Prostate gland (tissue), 2 donors: Measurements from ENCODE around the gene COL24A1. TPM values are rescaled to one million over a fixed set of nuclear protein-coding genes. Genes with fewer than 3 reads are reported as not detected.

Experiments used
- DNase-seq: peaks from one replicate; pipeline ENCODE4 v3.0.0-alpha.2; 2019; ENCODE audit warnings: low spot score
- H3K27ac ChIP-seq, 2 donors: fragments of 200-600 bp; sonication (generic); 2 replicates each; pipeline ENCODE4 v1.5.1; 2017 to 2019
- H3K27me3 ChIP-seq: fragments of 200-600 bp; sonication (generic); replicated peaks from 2 replicates; pipeline ENCODE4 v1.5.1; 2019; ENCODE audit not compliant: insufficient read depth
- H3K36me3 ChIP-seq, 2 donors: fragments of 200-600 bp; sonication (generic); 1 replicate in 1 of 2; 2 replicates in 1 of 2; pipeline versions ENCODE4 v1.5.1 to v1.8.1; 2017 to 2019
- H3K4me1 ChIP-seq: fragments of 200-600 bp; sonication (generic); replicated peaks from 2 replicates; pipeline ENCODE4 v1.5.1; 2019
- H3K4me3 ChIP-seq, 2 donors: fragments of 200-600 bp; sonication (generic); 2 replicates each; pipeline ENCODE4 v1.5.1; 2017 to 2019
- H3K9me3 ChIP-seq: fragments of 200-600 bp; sonication (generic); 2 replicates; pipeline ENCODE4 v1.5.1; 2017
- CTCF ChIP-seq, 4 experiments: fragments of 200-600 bp in 2 of 4; fragments of 450-650 bp in 2 of 4; sonication (generic) in 2 of 4; IDR thresholded peaks; 1 replicate in 3 of 4; 2 replicates in 1 of 4; pipeline ENCODE4 v1.5.1; 2016 to 2019; ENCODE audit warnings: antibody characterized with exemption in 4 of 4, mild to moderate bottlenecking in 2 of 4, moderate library complexity in 2 of 4
- POLR2A ChIP-seq: fragments of 450-650 bp; IDR thresholded peaks from one replicate; pipeline ENCODE4 v1.6.1; 2016; ENCODE audit warnings: antibody characterized with exemption, mild to moderate bottlenecking
- POLR2AphosphoS5 ChIP-seq: sonication (generic); formaldehyde crosslinking; IDR thresholded peaks from one replicate; pipeline ENCODE4 v1.6.1; 2017; ENCODE audit warnings: antibody characterized with exemption
- WGBS: methylation state at CpG from one replicate; pipeline ENCODE4 v1.1.5; 2018; 5-methylcytosine and 5-hydroxymethylcytosine counted together
- intact Hi-C: fragments of 100-400 bp; cut with DNase I; formaldehyde crosslinking; loops from one replicate; pipeline ENCODE4 v1.14.2; 2022
- total RNA-seq, 2 donors: library from RNA; depleted of rRNA; stranded (reverse); fragments of >200 nt; gene quantifications; one replicate each; pipeline ENCODE4 v1.1.0, GENCODE V29; 2016

The COL24A1 gene
- total RNA-seq, 2 donors from 2014 or later, result 0.28 to 0.32 TPM

GRCh38 chr1:85708829-85709227 is 447.7 kb downstream of the COL24A1 start:
- no peak for DNase-seq

GRCh38 chr1:85707990-85708828 is 448.4 kb downstream of the COL24A1 start, which contains the start of gene ZNHIT6:
TSS of gene ZNHIT6 (minus strand) at chr1:85708433. CDS start at chr1:85708284, 149 bp downstream.
- Histone ChIP-seq H3K9me3 (no peaks in the 10 kb centered on the region), H3K36me3 (no peaks in the 10 kb centered on the region)
- intact Hi-C loops, result no loop called here

More at GRCh38 chr1:85708829-85709227, 447.7 kb downstream of the COL24A1 start:
- intact Hi-C loops, result no loop called here
- 85% methylated on average over 6 of the region's 6 CpGs for WGBS
- Histone ChIP-seq H3K27me3 (no peaks in the 10 kb centered on the region), H3K9me3 (no peaks in the 10 kb centered on the region), H3K36me3 (no peaks in the 10 kb centered on the region), H3K4me3 (peak overlapping the region; percentile 64 to 68), H3K27ac (peak overlapping the region; percentile 78 to 83), H3K4me1 (no peaks in the 10 kb centered on the region)
- no peak for TF ChIP-seq CTCF (IDR thresholded peaks at IDR 0.05)
- TF ChIP-seq POLR2A, result no peak
- no peak for TF ChIP-seq POLR2AphosphoS5

GRCh38 chr1:85707267-85707989 is 449.1 kb downstream of the COL24A1 start:
- Histone ChIP-seq H3K27ac (peak overlapping the region; percentile 78 to 83), H3K27me3 (no peaks in the 10 kb centered on the region), H3K9me3 (no peaks in the 10 kb centered on the region), H3K4me3 (peak overlapping the region; percentile 64 to 68), H3K36me3 (no peaks in the 10 kb centered on the region), H3K4me1 (no peaks in the 10 kb centered on the region)
- intact Hi-C loops, result no loop called here
- DNase-seq, result no peak
- WGBS, result 12% methylated on average over 13 of the region's 13 CpGs
- TF ChIP-seq POLR2AphosphoS5 (no peak), POLR2A (no peak), CTCF (IDR thresholded peaks at IDR 0.05) (no peak)

More at GRCh38 chr1:85707990-85708828, 448.4 kb downstream of the COL24A1 start, which contains the start of gene ZNHIT6:
- WGBS, result 1% methylated on average over 35 of the region's 35 CpGs
- H3K27me3 ChIP-seq, result no peaks in the 10 kb centered on the region
- H3K27ac ChIP-seq, result peak within 1 kb of the TSS; percentile 78 to 83
- peak; percentile 89 for DNase-seq
- H3K4me3 ChIP-seq, result peak within 1 kb of the TSS; percentile 64 to 68
- peak in 3 of 4 experiments; percentile 13 to 43 (median 34) for TF ChIP-seq CTCF (IDR thresholded peaks at IDR 0.05)
- peak; percentile 87 for TF ChIP-seq POLR2AphosphoS5
- no peak for TF ChIP-seq POLR2A
- no peaks in the 10 kb centered on the region for H3K4me1 ChIP-seq

- Histone ChIP-seq H3K9me3 (no peaks in the 10 kb centered on the region), H3K4me3 (no peak overlapping the region), H3K36me3 (no peaks in the 10 kb centered on the region), H3K27ac (no peak overlapping the region), H3K27me3 (no peaks in the 10 kb centered on the region), H3K4me1 (no peaks in the 10 kb centered on the region)
- 90% methylated on average over 3 of the region's 3 CpGs for WGBS
- no peak for DNase-seq
- intact Hi-C loops, result no loop called here
- TF ChIP-seq POLR2A (no peak), POLR2AphosphoS5 (no peak), CTCF (IDR thresholded peaks at IDR 0.05) (no peak)
Measured at GRCh38 chr1:85705940-85706339, 450.6 kb downstream of the COL24A1 start.
